Raji (cell line): Measurements from ENCODE around the gene HERC4.

Source experiments
- POLR2A ChIP-seq: IDR thresholded peaks from 2 replicates; pipeline ENCODE4 v1.6.1; 2011; ENCODE audit warnings: low read depth, low read length, control low read depth; ENCODE audit not compliant: insufficient read depth

The HERC4 gene

DNA sequence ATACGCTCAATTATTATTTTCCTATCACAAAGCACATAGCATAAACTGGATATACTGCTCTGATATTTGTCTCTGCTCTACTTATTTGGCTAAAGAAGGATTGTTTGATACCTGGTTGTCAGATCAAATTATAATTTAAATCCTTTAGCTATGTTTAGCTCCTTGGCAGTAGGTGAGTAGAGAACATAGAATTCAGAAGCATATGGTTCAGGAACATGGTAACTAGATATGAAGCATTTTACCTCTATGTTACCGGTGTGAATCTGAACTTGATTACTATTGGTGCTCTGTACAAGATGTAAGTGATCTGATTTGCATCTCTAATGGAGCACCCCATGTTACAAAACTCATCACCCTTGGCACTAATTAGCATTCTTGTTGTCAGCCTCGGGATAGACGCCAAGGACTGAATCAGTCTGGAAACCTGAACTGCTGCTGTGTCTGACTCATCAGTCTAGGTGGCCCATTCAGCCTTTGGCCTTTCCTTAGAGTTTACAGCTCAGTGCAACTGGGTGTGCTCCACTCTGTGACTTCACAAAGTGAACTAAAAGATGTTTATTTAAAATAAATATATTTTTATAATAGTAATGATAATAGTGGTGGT is 21.9 kb upstream of the HERC4 start:
- TF ChIP-seq POLR2A, result no peak

DNA sequence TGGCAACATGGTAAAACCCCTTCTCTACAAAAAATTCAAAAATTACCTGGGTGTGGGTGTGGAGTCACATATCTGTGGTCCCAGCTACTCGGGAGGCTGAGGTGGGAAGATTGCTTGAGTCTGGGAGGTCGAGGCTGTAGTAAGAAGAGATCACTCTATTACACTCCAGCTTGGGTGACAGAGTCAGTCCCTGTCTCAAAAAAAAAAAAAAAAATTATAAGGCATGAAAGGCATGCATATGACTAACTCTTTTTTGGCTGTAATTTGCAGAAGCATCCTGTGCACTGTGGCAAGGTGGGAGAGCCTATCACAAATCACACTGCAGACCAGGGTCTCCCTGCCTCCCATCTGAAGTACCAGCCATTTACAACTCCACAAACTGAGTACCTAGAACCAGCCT is 20.1 kb upstream of the HERC4 start:
- no peak for TF ChIP-seq POLR2A

DNA sequence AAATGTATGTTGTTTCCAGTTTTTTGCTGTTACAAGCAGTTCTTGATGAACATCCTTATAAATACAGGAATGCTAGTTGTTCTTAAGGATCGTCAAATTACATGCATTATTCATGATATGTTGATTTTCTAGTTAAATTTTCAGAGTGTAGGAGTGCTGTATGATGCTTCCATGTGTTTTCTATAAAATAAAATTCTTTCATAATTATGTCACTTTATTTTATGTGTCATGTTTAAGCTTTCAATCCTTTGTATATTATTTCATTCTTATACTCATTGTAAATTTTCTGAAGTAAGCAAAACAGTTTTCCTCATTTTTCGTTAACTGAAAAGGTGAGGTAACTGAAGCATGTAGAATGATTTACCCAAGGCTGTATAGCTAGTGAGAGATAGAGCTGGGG is 17.4 kb upstream of the HERC4 start:
- TF ChIP-seq POLR2A, result no peak

DNA sequence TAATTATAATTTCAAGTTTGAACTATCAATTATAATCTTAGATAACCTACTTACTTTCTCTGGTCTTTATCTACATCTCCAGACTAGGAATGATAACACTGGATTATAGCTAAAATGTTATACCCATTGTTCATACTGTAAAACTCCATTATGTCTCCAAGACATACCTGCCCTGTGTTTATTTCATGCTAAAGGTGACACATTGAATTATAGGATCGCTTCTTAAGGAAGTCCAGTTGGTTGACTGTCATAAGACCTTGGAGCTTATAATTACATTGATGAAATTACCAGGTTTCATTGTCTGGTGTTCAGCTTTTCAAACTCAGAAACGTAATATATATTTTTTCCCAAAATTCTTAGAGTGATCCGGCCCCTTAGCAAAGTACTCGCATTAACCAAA is 15.5 kb upstream of the HERC4 start:
- TF ChIP-seq POLR2A, result no peak

DNA sequence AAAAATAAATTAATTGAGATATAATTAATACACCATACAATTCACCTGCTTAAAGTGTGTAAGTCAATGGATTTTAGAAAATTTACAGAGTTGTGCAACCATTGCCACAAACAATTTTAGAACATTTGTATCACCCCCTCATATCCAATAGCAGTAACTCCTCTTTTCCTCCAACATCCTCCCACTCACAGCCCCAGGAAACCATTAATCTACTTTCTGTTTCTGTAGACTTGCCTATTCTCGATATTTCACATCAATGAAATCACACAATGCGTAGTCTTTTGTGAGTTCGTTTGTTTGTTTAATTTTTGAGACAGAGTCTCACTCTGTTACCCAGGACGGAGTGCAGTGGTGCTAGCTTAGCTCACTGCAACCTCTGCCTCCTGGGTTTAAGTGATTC is 13.7 kb upstream of the HERC4 start:
- no peak for TF ChIP-seq POLR2A

DNA sequence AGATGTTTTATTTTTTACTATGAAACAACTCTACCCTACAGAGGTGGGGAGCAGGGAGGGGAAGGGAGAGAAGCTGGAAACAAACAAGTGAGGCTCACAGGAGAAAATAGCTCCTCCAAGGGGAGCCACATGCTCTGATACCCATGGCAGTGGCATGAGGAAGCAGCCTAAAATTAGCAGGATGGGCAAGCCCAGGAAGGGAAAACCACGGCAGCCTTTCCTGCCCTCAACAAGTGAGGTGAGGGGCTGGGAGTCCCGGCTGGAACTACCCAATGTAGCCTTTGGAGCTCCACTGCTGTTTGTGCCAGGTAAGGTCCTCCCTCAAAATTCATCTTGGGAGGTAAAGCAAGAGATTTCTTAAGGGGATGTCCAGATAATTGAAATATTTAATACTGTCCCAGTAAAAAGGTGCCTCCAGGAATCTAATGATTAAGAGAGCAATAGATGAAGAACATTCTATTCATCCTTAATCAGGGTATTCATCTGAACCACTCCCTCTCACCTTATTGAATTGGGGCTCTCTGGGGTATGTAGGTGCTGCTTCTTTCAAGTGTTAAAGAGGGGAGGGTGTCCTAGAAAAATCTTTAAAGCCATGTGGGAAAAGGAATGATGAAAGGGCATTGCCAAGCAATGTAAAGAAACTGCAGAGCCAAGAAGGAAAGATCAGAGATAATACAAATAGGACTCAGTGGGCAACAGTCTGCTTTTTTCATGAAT is 12.8 kb upstream of the HERC4 start:
- no peak for TF ChIP-seq POLR2A

DNA sequence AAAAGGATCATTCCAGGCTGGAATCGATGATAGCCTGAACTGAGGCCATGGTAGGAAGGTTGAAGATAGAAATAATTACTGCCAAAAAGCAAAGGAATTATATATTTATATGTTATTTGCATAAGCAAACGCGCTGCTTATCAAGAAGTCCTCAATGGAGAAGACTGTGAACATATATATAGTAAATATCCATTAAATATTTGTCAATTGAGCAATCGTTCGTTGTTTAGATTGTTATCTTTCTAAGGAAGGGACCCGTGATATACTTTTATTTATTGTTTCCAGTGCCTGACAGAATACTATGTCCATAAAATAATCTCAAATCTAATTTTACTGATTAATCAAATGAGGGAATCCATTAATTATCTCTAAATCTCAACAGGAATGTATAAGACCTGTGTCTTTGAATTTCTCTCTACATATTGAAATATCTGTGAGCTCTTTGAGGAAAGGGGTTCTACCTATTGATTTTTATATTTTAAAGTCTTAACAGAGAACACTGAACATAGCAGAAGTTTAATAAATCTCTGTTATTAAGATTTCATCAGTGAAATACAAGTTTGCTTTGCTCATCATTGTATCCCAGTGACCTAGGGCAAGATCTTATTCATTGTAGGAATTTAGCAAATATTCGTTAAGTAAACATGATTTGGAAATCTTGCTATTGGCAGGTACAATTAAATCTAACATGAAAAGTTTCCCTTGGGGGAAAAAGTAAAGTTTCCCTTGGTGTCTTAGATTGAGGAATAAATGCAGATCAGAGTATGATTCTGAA is 12.0 kb upstream of the HERC4 start:
- no peak for TF ChIP-seq POLR2A

DNA sequence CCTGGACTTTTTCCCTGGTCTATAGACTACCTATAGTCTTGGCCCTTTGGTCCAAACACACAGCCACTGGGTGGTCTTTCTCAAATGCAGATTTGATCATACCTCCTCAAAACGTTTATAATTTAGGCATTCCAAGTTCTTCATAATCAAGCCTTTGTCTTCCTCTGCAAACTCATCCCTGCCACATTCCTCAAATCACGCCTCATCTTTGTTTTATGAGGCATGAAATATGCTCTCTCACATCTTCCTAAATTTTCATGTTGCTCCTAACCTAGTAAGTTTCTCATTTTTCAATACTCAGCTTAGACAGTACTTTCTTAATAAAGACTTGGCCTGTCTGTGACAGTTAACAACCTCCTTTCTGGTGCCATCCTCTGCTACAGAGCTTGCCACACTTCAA is 10.9 kb upstream of the HERC4 start:
- no peak for TF ChIP-seq POLR2A

DNA sequence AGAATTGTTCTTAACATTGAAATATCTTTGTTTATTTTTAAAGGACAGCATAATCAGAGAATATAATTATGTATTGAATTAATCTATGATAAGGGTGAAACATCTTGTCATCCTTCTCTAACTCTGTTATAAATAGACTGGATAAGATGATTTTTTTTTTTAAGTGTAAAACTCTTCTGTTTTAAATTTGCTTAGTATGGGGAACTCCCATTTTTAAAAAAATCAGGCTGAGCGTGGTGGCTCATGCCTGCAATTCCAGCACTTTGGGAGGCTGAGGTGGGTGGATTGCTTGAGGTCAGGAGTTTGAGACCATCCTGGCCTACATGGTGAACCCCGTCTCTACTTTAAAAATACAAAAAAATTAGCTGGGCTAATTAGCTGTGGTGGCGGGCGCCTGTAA is 9.4 kb upstream of the HERC4 start:
- TF ChIP-seq POLR2A, result no peak

DNA sequence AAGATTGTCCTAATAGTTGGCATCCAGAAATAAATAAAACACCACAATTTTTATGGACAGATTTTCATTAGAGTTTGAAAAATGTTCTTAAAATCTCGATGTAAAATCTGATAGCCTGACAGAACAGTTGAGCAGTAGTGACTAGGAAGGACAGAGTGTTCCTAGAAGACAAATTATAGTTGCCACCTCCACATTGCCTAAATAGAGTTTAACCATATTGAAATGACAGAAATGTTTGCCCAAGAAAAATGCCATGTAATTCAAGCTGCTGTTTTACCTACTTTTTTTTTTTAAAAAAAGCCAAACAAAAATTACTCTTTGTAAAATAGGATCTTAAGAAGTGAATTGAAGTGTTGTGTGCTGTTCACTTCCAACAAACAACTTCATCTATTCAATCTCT is 8.9 kb upstream of the HERC4 start:
- no peak for TF ChIP-seq POLR2A

DNA sequence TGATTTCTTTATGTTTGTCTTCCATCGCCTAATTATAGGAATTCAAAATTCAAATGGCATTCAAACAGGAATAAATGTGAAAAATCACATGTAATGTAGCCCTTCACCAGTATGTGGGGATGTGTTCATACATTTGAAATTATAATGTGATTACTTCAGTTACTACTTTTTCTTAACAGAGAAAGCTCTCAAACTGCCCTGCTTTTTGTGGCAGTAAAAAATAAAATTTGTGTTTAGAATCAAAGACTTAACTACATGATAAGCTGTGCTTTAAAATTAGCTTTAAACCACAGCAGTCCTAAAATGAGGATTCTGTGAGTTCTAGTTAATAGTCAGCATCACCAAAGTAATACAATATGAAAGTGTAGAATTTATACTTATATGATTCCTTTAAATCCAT is 7.8 kb upstream of the HERC4 start:
- no peak for TF ChIP-seq POLR2A

DNA sequence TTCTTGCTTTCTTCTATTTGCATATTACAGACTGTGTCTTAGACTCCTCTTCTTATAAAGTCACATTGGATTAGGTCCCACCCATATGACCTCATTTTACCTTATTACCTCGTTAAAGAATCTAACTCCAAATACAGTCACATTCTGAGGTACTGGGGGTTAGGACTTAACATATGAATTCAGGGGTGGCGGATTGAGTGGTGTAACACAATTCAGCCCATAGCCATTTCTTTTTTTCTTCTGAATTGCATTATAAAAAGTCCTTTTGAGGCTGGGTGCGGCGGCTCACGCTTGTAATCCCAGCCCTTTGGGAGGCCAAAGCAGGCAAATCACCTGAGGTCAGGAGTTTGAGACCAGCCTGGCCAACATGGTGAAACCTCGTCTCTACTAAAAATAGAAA is 6.8 kb upstream of the HERC4 start:
- TF ChIP-seq POLR2A, result no peak

DNA sequence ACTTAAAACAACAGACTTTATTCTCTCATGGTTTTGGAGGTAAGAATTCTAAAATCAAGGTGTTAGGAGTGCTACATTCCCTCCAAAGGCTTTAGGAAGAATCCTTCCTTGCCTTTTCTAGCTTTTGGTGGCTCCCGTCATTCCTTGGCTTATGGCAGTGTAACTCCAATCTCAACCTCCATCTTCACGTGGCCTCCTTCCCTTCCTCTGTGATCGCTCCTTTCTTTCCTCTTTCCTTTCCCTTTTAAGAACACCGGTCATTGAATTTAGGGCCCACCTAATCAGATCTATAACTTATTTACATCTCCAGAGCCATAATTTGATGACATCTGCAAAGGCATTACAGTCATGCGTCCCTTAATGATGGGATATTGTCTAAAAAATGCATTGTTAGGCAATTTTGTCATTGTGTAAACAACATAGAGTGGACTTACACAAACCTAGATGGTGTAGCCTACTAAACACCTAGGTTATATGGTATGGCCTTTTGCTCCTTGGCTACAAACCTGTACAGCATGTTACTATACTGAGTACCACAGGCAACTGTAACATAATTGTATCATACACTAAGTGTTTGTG is 5.9 kb upstream of the HERC4 start:
- TF ChIP-seq POLR2A, result no peak

DNA sequence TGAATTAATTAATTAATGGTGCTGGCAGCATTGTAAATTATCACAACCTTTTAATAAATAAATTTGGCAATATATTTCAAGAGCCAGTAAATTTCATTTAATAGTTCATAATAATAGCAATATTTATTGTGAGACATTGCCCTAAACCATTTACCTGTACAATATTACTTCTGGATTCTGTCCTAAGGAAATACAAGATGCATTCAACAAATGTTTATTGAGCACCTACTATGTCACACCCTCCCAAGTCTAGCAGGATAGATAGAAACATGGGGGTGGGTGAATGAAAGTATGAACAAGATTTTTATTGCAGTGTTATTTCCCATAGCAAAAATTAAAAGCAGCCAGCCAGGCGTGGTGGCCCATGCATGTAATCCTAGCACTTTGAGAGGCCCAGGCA is 4.4 kb upstream of the HERC4 start:
- TF ChIP-seq POLR2A, result no peak

DNA sequence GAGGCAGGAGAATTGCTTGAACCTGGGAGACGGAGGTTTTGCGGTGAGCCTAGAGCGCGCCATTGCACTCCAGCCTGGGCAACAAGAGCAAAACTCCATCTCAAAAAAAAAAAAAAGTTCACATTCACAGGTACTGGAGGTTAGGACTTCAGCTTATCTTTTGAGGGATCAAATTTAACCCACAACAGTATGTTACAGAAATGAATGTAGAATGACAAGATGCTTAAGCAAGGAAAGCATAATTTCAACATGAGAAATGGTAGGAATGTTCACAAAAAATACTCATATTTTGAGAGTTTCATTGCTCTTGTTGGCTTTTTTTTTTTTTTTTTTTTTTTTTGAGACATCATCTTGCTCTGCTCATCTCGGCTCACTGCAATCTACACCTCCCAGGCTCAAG is 1.9 kb upstream of the HERC4 start:
- TF ChIP-seq POLR2A, result no peak

DNA sequence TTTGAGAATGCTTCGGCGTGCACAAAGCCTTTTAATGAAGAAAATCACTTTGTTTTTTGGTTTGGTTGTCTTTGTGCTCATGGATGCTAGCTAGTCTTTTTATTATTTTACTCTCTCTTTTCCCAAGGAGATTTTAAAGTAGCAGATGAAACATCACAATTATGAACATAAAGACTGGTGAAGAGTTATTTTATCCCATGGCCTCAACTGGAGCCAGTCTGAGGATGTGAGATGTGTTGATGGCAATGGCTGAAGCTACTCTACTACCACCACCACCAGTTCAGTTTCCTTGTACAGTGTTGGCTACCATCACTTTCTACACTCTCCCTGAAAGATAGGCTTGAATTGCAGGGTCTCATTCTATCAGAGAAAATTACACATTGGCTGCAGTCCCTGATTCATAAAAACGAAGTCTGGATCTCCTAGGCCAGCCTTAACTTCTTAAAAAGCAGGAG is 494 bp upstream of the HERC4 start:
- TF ChIP-seq POLR2A, result no peak

DNA sequence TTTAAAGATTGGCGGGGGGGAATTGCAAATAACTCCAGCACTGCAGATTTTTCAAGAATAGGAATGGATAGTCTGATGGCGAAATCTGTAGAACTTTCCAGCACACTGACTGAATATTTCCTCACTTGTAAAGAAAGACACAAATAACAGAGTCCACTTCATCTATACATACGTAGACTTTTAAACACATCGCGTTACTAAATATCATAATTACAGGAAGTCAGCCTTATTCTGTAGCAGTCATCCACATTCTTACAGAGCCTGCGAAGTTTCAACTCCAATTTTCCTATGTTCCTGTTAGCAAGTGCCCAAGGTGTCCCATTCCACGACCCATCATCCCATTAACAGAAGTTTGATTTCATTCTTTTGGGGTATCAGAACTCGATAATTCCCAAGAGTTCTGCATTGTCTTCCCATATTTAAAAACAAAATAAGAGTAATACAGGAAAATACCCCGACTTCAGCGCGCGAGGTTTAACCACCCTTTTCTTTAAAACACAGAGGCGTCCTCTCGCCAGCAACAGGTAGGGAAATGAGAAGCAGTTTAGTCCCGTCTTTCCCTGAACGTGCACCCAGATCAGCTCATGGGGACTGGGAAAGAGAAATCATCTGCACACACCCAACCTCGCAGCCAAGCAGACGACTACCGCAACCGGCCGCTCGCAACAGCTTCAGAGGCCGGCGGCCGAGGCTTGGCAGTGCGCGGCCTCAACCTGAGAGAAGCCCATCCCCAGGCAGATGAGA is 880 bp downstream of the HERC4 start:
- no peak for TF ChIP-seq POLR2A
